OCI-LY1 (cell line): ENCODE results near the gene IL1RAPL1.

Experiments
- H2AFZ ChIP-seq: fragments of 200-600 bp; sonication (generic), shearing (Covaris generic); 2 replicates; pipeline ENCODE4 v1.6.0; 2014; ENCODE audit warnings: antibody characterized with exemption, mild to moderate bottlenecking, low read length
- H3F3A ChIP-seq: fragments of 200-600 bp; sonication (generic), shearing (Covaris generic); 2 replicates; pipeline ENCODE4 v1.6.0; 2014; ENCODE audit warnings: mild to moderate bottlenecking, antibody characterized with exemption, low read length, moderate library complexity; ENCODE audit not compliant: insufficient read depth
- H3K27ac ChIP-seq: fragments of 200-600 bp; sonication (generic); 2 replicates; pipeline ENCODE4 v1.5.1; 2014; ENCODE audit warnings: low read length, mixed run types, mild to moderate bottlenecking, low read depth; ENCODE audit not compliant: poor library complexity, severe bottlenecking
- H3K27me3 ChIP-seq: fragments of 200-600 bp; sonication (generic); 2 replicates; pipeline ENCODE4 v1.6.0; 2014; ENCODE audit warnings: antibody characterized with exemption, mild to moderate bottlenecking, low read length, moderate library complexity; ENCODE audit not compliant: insufficient read depth
- H3K36me3 ChIP-seq: fragments of 200-600 bp; sonication (generic); 2 replicates; pipeline ENCODE4 v1.6.1; 2014; ENCODE audit warnings: mild to moderate bottlenecking, antibody characterized with exemption, low read length, moderate library complexity, mixed read lengths; ENCODE audit not compliant: insufficient read depth
- H3K4me1 ChIP-seq: fragments of 200-600 bp; sonication (generic); 2 replicates; pipeline ENCODE4 v1.5.1; 2014; ENCODE audit warnings: mild to moderate bottlenecking, low read length, moderate library complexity; ENCODE audit not compliant: insufficient read depth, severe bottlenecking
- H3K4me2 ChIP-seq: fragments of 200-600 bp; sonication (generic), shearing (Covaris generic); 2 replicates; pipeline ENCODE4 v1.6.1; 2014; ENCODE audit warnings: low read length
- H3K4me3 ChIP-seq: fragments of 200-600 bp; sonication (generic); 2 replicates; pipeline ENCODE4 v1.5.1; 2014; ENCODE audit warnings: low read length, low read depth, mild to moderate bottlenecking, mixed read lengths; ENCODE audit not compliant: poor library complexity, severe bottlenecking
- H3K79me2 ChIP-seq: fragments of 200-600 bp; shearing (Covaris generic); 2 replicates; pipeline ENCODE4 v1.6.1; 2016; ENCODE audit warnings: mixed run types, low read length, mixed read lengths; ENCODE audit not compliant: insufficient read depth
- H3K9ac ChIP-seq: fragments of 200-600 bp; sonication (generic), shearing (Covaris generic); 2 replicates; pipeline ENCODE4 v1.6.1; 2014; ENCODE audit warnings: mild to moderate bottlenecking, low read length, mixed read lengths
- H3K9me2 ChIP-seq: fragments of 200-600 bp; sonication (generic), shearing (Covaris generic); 2 replicates; pipeline ENCODE4 v1.6.1; 2014; ENCODE audit warnings: low read depth, mild to moderate bottlenecking, low read length, mixed read lengths
- H3K9me3 ChIP-seq: fragments of 200-600 bp; shearing (Covaris generic); 2 replicates; pipeline ENCODE4 v1.6.1; 2014; ENCODE audit warnings: low read length, mixed read lengths
- H4K20me1 ChIP-seq: fragments of 200-600 bp; sonication (generic), shearing (Covaris generic); 2 replicates; pipeline ENCODE4 v1.6.0; 2016; ENCODE audit warnings: mild to moderate bottlenecking, low read length; ENCODE audit not compliant: insufficient read depth
- CTCF ChIP-seq: fragments of 200-600 bp; sonication (generic), shearing (Covaris generic); IDR thresholded peaks from 2 replicates; pipeline ENCODE4 v1.5.1; 2017; ENCODE audit warnings: mild to moderate bottlenecking, antibody characterized with exemption, low read length, moderate library complexity, mixed read lengths
- EZH2 ChIP-seq: fragments of 200-600 bp; sonication (generic), shearing (Covaris generic); IDR thresholded peaks from 2 replicates; pipeline ENCODE4 v1.8.0; 2017; ENCODE audit warnings: borderline replicate concordance, mixed run types, mild to moderate bottlenecking, antibody characterized with exemption, low read length, moderate library complexity, mixed read lengths

Gene IL1RAPL1

GRCh38 chrX:29560065-29560464, 972.8 kb downstream of the IL1RAPL1 start:
- Histone ChIP-seq H3K27ac (no peak overlapping the region), H3K4me1 (no peaks in the 10 kb centered on the region), H3K9me3 (no peaks in the 10 kb centered on the region), H3K36me3 (no peaks in the 10 kb centered on the region), H3K4me3 (no peak overlapping the region), H3K9me2 (no peaks in the 10 kb centered on the region), H2AFZ (no peak overlapping the region), H3K4me2 (no peak overlapping the region), H3K79me2 (no peaks in the 10 kb centered on the region), H4K20me1 (no peaks in the 10 kb centered on the region), H3K9ac (no peak overlapping the region), H3F3A (no peaks in the 10 kb centered on the region), H3K27me3 (no peaks in the 10 kb centered on the region)
- TF ChIP-seq EZH2 (no peak), CTCF (no peak)

GRCh38 chrX:29561417-29561816, 974.2 kb downstream of the IL1RAPL1 start:
- Histone ChIP-seq H3K9me3 (no peaks in the 10 kb centered on the region), H3K4me1 (no peaks in the 10 kb centered on the region), H3K27me3 (no peaks in the 10 kb centered on the region), H3K79me2 (no peaks in the 10 kb centered on the region), H3K9ac (no peak overlapping the region), H3K27ac (no peak overlapping the region), H3K4me3 (no peak overlapping the region), H3K4me2 (no peak overlapping the region), H3F3A (no peaks in the 10 kb centered on the region), H3K9me2 (no peaks in the 10 kb centered on the region), H4K20me1 (no peaks in the 10 kb centered on the region), H3K36me3 (no peaks in the 10 kb centered on the region), H2AFZ (no peak overlapping the region)
- TF ChIP-seq EZH2 (no peak), CTCF (no peak)

- Histone ChIP-seq H3K27me3 (no peaks in the 10 kb centered on the region), H3K4me1 (no peaks in the 10 kb centered on the region), H3F3A (no peaks in the 10 kb centered on the region), H3K4me2 (no peak overlapping the region), H3K79me2 (no peaks in the 10 kb centered on the region), H3K9me3 (no peaks in the 10 kb centered on the region), H3K9ac (no peak overlapping the region), H3K27ac (no peak overlapping the region), H3K4me3 (no peak overlapping the region), H4K20me1 (no peaks in the 10 kb centered on the region), H3K9me2 (no peaks in the 10 kb centered on the region), H3K36me3 (no peaks in the 10 kb centered on the region), H2AFZ (no peak overlapping the region)
- TF ChIP-seq EZH2 (no peak), CTCF (no peak)
Measured at GRCh38 chrX:29580560-29580959, 993.3 kb downstream of the IL1RAPL1 start.
